MCF 10A (cell line): ENCODE results near the gene CDH12. TPM values are rescaled to one million over a fixed set of nuclear protein-coding genes. Genes with fewer than 3 reads are reported as not detected.
A peak's percentile ranks its signal among the peaks of the same experiment; 100 is the strongest.

Experiments
- BruUV-seq: library from RNA; stranded (reverse); fragments of 400-500 nt; replicated peaks from 2 replicates; lab custom pipeline; 2021; lab: Mats Ljungman, UMichigan
- CTCF ChIA-PET: fragments of 300-600 bp; sonication (Branson Sonifier 250); formaldehyde crosslinking; extraction: SDS; loops from one replicate; lab custom pipeline; 2021; ENCODE audit warnings: antibody characterized with exemption, inconsistent platforms; lab: Yijun Ruan, JAX
- POLR2A ChIA-PET: fragments of 300-600, 350-650 bp; sonication (Branson Sonifier 250); formaldehyde crosslinking; extraction: SDS; loops from one replicate; lab custom pipeline; 2020; ENCODE audit warnings: antibody characterized with exemption, inconsistent platforms; lab: Yijun Ruan, JAX
- DNase-seq: peaks from one replicate; pipeline ENCODE4 v3.0.0-alpha.2; 2018; ENCODE audit not compliant: unreplicated experiment
- H3K27ac Mint-ChIP-seq: one replicate; pipeline ENCODE4 v1.8.0; 2022; ENCODE audit warnings: mild to moderate bottlenecking, low read depth, mixed read lengths; ENCODE audit not compliant: unreplicated experiment
- H3K27me3 Mint-ChIP-seq: one replicate; pipeline ENCODE4 v1.8.0; 2022; ENCODE audit warnings: mixed read lengths; ENCODE audit not compliant: insufficient read depth, unreplicated experiment
- H3K36me3 Mint-ChIP-seq: one replicate; pipeline ENCODE4 v1.8.0; 2022; ENCODE audit warnings: mild to moderate bottlenecking, moderate library complexity, mixed read lengths; ENCODE audit not compliant: insufficient read depth, unreplicated experiment
- H3K4me1 Mint-ChIP-seq: one replicate; pipeline ENCODE4 v1.8.0; 2022; ENCODE audit warnings: mixed read lengths; ENCODE audit not compliant: insufficient read depth, unreplicated experiment
- H3K4me3 Mint-ChIP-seq: one replicate; pipeline ENCODE4 v1.8.0; 2022; ENCODE audit warnings: mild to moderate bottlenecking, moderate library complexity, mixed read lengths; ENCODE audit not compliant: unreplicated experiment
- H3K9me3 Mint-ChIP-seq: one replicate; pipeline ENCODE4 v1.8.0; 2022; ENCODE audit warnings: mixed read lengths; ENCODE audit not compliant: unreplicated experiment
- CTCF ChIP-seq: fragments of 200-600 bp; IDR thresholded peaks from one replicate; pipeline ENCODE4 v1.8.0; 2022; ENCODE audit warnings: antibody characterized with exemption, mild to moderate bottlenecking; ENCODE audit not compliant: unreplicated experiment
- intact Hi-C: fragments of 100-400 bp; cut with micrococcal nuclease; formaldehyde crosslinking; loops from 2 replicates; pipeline ENCODE4 v1.14.1; 2022
- total RNA-seq: library from RNA; stranded (reverse); gene quantifications from 2 replicates; pipeline ENCODE4 v1.2.3, GENCODE V29; 2022

The CDH12 gene
- total RNA-seq, 1 experiment from 2014 or later, result not detected

DNA sequence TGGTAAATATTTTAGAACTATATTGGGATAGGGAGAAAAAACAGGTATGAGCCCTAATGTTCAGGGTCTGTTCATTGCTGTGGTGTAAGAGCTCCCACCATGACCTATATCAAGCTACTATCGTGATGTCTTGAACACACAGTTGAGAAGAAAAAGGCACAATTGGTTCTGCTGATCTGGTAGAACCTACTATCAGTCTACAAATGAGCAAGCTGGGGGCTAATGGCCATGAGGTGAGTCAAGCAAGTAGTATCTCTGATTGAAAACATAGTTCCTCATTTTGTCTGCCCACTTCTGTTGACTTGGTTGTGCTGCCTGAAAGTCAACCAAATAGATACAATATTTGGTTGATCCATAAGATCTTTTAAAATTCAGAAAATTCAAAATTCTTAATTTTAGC, 1026.3 kb downstream of the CDH12 start:
- POLR2A ChIA-PET, result no interaction called here
- no peaks in the 10 kb centered on the region for H3K9me3 Mint-ChIP-seq
- BruUV-seq, result no TSS peak
- intact Hi-C loops, result no loop called here
- TF ChIP-seq CTCF, result no peak
- no peaks in the 10 kb centered on the region for H3K27me3 Mint-ChIP-seq
- DNase-seq, result no peak
- H3K4me1 Mint-ChIP-seq, result peaks cover 6% of the 10 kb centered on the region
- H3K27ac Mint-ChIP-seq, result no peak overlapping the region
- CTCF ChIA-PET, result no interaction called here
- no peak overlapping the region for H3K4me3 Mint-ChIP-seq
- no peaks in the 10 kb centered on the region for H3K36me3 Mint-ChIP-seq

- Mint-ChIP-seq H3K27ac (no peak overlapping the region), H3K36me3 (no peaks in the 10 kb centered on the region), H3K9me3 (no peaks in the 10 kb centered on the region), H3K4me3 (no peak overlapping the region), H3K27me3 (no peaks in the 10 kb centered on the region), H3K4me1 (peaks cover 6% of the 10 kb centered on the region)
- no peak for TF ChIP-seq CTCF
- peak; percentile 23 for DNase-seq
- ChIA-PET CTCF (interaction anchor here (0.5 kb wide), 1 partner anchor 714 kb away, joined by 4 read pairs; no protein-coding TSS in a partner anchor), POLR2A (interaction anchor here (0.7 kb wide), 1 partner anchor 59 kb away, joined by 3 read pairs; no protein-coding TSS in a partner anchor)
- intact Hi-C loops, result no loop called here
- BruUV-seq, result no TSS peak
Measured at GRCh38 chr5:21823588-21823987, 1029.6 kb downstream of the CDH12 start.

DNA sequence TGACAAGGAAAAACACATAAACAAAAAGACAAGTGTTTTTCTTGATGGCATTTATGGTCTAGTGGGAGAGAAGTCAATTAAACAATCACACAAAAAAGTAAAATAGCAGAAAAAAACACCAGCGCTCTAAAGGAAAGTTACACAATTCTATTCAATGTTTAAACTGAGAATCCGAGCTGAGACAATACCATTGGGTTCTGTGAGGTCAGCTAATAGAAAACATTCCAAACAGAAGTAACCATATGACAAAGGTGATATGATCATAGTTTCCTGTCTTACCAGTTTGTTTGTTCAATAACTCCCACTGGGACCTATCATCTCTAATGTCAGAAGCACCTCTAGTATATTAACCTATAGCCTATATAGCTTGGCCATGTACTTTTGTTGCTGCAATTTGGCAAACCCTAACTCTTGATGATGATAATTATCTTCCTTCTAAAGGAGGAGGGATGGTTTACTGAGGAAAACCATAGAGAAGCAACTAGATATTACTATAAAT, 1030.0 kb downstream of the CDH12 start:
- CTCF ChIA-PET, result interaction anchor here (0.5 to 0.7 kb wide), 2 partner anchors 714 to 1845 kb away, joined by 4 read pairs; no protein-coding TSS in a partner anchor
- POLR2A ChIA-PET, result no interaction called here
- no peak for TF ChIP-seq CTCF
- BruUV-seq, result no TSS peak
- Mint-ChIP-seq H3K27me3 (no peaks in the 10 kb centered on the region), H3K4me3 (no peak overlapping the region), H3K36me3 (no peaks in the 10 kb centered on the region), H3K9me3 (no peaks in the 10 kb centered on the region), H3K4me1 (peaks cover 6% of the 10 kb centered on the region), H3K27ac (no peak overlapping the region)
- no peak for DNase-seq
- intact Hi-C loops, result no loop called here

GRCh38 chr5:21820527-21820926, 1032.6 kb downstream of the CDH12 start:
- no TSS peak for BruUV-seq
- H3K4me1 Mint-ChIP-seq, result peaks cover 9% of the 10 kb centered on the region
- H3K27ac Mint-ChIP-seq, result no peak overlapping the region
- DNase-seq, result no peak
- TF ChIP-seq CTCF, result no peak
- H3K9me3 Mint-ChIP-seq, result no peaks in the 10 kb centered on the region
- no peaks in the 10 kb centered on the region for H3K27me3 Mint-ChIP-seq
- ChIA-PET POLR2A (interaction anchor here (1.1 kb wide), 1 partner anchor 70 kb away, joined by 3 read pairs; no protein-coding TSS in a partner anchor), CTCF (interaction anchor here (0.6 to 0.7 kb wide), 2 partner anchors 28 to 1223 kb away, joined by 3 read pairs; no protein-coding TSS in a partner anchor)
- no peak overlapping the region for H3K4me3 Mint-ChIP-seq
- intact Hi-C loops, result no loop called here
- no peaks in the 10 kb centered on the region for H3K36me3 Mint-ChIP-seq
